GM12891 (cell line): ENCODE data around the gene ZNF564. TPM values are rescaled to one million over a fixed set of nuclear protein-coding genes. Genes with fewer than 3 reads are reported as not detected.
"Not testable (repeated sequence)": the region's sequence is repeated elsewhere in the genome, so short reads cannot be mapped to it uniquely, and the experiment has no call there.

Experiments
- DNase-seq: peaks from one replicate; pipeline ENCODE4 v3.0.0; 2011; ENCODE audit warnings: low spot score; ENCODE audit not compliant: insufficient read length
- FAIRE-seq: peaks from 2 replicates; lab custom pipeline; 2011; peaks lifted over from hg19 to GRCh38; lab: Jason Lieb, UNC
- PAX5 ChIP-seq: IDR thresholded peaks from 2 replicates; pipeline ENCODE4 v1.6.1; 2011; ENCODE audit warnings: low read length, moderate library complexity, mild to moderate bottlenecking; ENCODE audit not compliant: insufficient read depth, severe bottlenecking
- POLR2A ChIP-seq: IDR thresholded peaks from 2 replicates; pipeline ENCODE4 v1.6.1; 2011; ENCODE audit warnings: low read depth, low read length, control low read depth
- POLR2AphosphoS5 ChIP-seq: IDR thresholded peaks from 2 replicates; pipeline ENCODE4 v1.6.1; 2011; ENCODE audit warnings: low read depth, low read length, control low read depth
- POU2F2 ChIP-seq: IDR thresholded peaks from 2 replicates; pipeline ENCODE4 v1.6.1; 2011; ENCODE audit warnings: low read depth, mild to moderate bottlenecking, control low read depth, low read length, moderate library complexity
- SPI1 ChIP-seq: IDR thresholded peaks from 2 replicates; pipeline ENCODE4 v1.6.1; 2011; ENCODE audit warnings: low read depth, low read length, control low read depth
- TAF1 ChIP-seq: IDR thresholded peaks from 2 replicates; pipeline ENCODE4 v1.6.1; 2011; ENCODE audit warnings: low read depth, low read length, control low read depth
- polyA plus RNA-seq: library from polyadenylated mRNA; unstranded; fragments of >200 nt; gene quantifications from one replicate; pipeline ENCODE4 v1.2.1, GENCODE V29; 2012; ENCODE audit warnings: low read depth, missing spikeins, inconsistent platforms; ENCODE audit not compliant: missing spikeins

The ZNF564 gene
- 3.3 TPM for polyA plus RNA-seq

- FAIRE-seq: peak; percentile 95
- TF ChIP-seq PAX5 (no peak), POU2F2 (peak; percentile 96), POLR2AphosphoS5 (peak; percentile 93), TAF1 (peak; percentile 84), POLR2A (peak; percentile 94), SPI1 (peak; percentile 66)
- DNase-seq: peak; percentile 92
These were observed at the start of gene ZNF564 for GRCh38 chr19:12551060-12551832. TSS of gene ZNF564 (minus strand) at chr19:12551482. CDS start at chr19:12551332, 150 bp downstream.

DNA sequence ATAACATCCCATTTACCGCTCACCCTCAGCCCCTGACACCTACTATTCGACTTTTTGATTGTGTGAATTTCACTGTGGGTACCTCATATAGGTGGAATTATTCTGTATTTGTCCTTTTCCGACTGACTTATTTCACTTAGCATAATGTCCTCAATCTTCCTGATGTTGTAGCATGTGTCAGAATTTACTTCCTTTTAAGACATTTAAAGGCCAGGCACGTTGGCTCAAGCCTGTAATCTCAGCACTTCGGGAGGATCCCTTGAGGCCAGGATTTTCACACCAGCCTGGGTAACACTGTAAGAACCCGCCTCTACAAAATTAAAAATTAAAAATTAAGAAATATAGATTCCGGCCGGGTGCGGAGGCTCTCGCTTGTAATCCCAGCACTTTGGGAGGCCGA lies 46.3 kb upstream of the ZNF564 start:
- DNase-seq: no peak
- no peak for TF ChIP-seq POU2F2
- no peak for TF ChIP-seq POLR2A
- no peak for TF ChIP-seq TAF1
- FAIRE-seq: no peak

GRCh38 chr19:12596927-12597548 lies 45.8 kb upstream of the ZNF564 start:
- FAIRE-seq (no peak), DNase-seq (no peak)
- TF ChIP-seq TAF1: no peak
- no peak for TF ChIP-seq SPI1
- TF ChIP-seq POLR2AphosphoS5: no peak
- no peak for TF ChIP-seq POU2F2
- no peak for TF ChIP-seq POLR2A
- TF ChIP-seq PAX5: no peak

GRCh38 chr19:12596485-12596884 lies 45.2 kb upstream of the ZNF564 start:
- FAIRE-seq (no peak), DNase-seq (no peak)
- TF ChIP-seq TAF1: no peak
- TF ChIP-seq POLR2AphosphoS5: no peak

GRCh38 chr19:12581100-12581499 lies 29.8 kb upstream of the ZNF564 start:
- TF ChIP-seq PAX5 (no peak), POU2F2 (no peak), POLR2AphosphoS5 (no peak), SPI1 (no peak), TAF1 (no peak), POLR2A (no peak)
- DNase-seq (no peak), FAIRE-seq (no peak)

- TF ChIP-seq PAX5 (no peak), POU2F2 (no peak), POLR2AphosphoS5 (no peak), TAF1 (no peak), POLR2A (no peak), SPI1 (no peak)
- DNase-seq (no peak), FAIRE-seq (no peak)
These were observed 29.0 kb upstream of the ZNF564 start for GRCh38 chr19:12580180-12580694.

- DNase-seq (no peak), FAIRE-seq (no peak)
- TF ChIP-seq POLR2A (no peak), POU2F2 (no peak), POLR2AphosphoS5 (no peak), SPI1 (no peak), TAF1 (no peak), PAX5 (no peak)
These were observed 27.4 kb upstream of the ZNF564 start for GRCh38 chr19:12578641-12579040.

- TF ChIP-seq POU2F2 (no peak), PAX5 (no peak), TAF1 (no peak), POLR2A (no peak), SPI1 (peak; percentile 81), POLR2AphosphoS5 (no peak)
- DNase-seq (no peak), FAIRE-seq (peak; percentile 91)
These were observed 22.8 kb upstream of the ZNF564 start for GRCh38 chr19:12574036-12574435.

GRCh38 chr19:12567951-12568350 lies 16.7 kb upstream of the ZNF564 start:
- no peak for DNase-seq
- FAIRE-seq: no peak
- TF ChIP-seq POU2F2: no peak
- TF ChIP-seq TAF1: no peak
- no peak for TF ChIP-seq POLR2A
- TF ChIP-seq POLR2AphosphoS5: no peak
- TF ChIP-seq PAX5: no peak
- no peak for TF ChIP-seq SPI1

DNA sequence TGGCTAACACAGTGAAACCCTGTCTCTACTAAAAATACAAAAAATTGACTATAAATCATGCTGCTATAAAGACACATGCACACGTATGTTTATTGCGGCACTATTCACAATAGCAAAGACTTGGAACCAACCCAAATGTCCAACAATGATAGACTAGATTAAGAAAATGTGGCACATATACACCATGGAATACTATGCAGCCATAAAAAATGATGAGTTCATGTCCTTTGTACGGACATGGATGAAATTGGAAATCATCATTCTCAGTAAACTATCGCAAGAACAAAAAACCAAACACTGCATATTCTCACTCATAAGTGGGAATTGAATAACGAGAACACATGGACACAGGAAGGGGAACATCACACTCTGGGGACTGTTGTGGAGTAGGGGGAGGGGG lies 15.1 kb upstream of the ZNF564 start:
- DNase-seq, FAIRE-seq: not testable (repeated sequence)
